Suppressor macrophage treated with lipopolysaccharide for 4 hours (primary cell): ENCODE data around the gene PMFBP1.

Source experiments
- DNase-seq: peaks from one replicate; pipeline ENCODE4 v3.0.0-alpha.2; 2020

The PMFBP1 gene

GRCh38 chr16:72125635-72126428 lies 46.1 kb downstream of the PMFBP1 start:
- peak; percentile 56 for DNase-seq

GRCh38 chr16:72124761-72125634 lies 47.0 kb downstream of the PMFBP1 start:
- peak; percentile 80 for DNase-seq

GRCh38 chr16:72124148-72124547 lies 47.8 kb downstream of the PMFBP1 start:
- DNase-seq, result no peak

GRCh38 chr16:72123426-72123825 lies 48.5 kb downstream of the PMFBP1 start:
- DNase-seq, result no peak

- DNase-seq, result no peak
Observed at GRCh38 chr16:72122916-72123315, 49.0 kb downstream of the PMFBP1 start.

GRCh38 chr16:72122308-72122707 lies 49.6 kb downstream of the PMFBP1 start:
- DNase-seq, result no peak

- no peak for DNase-seq
Observed at GRCh38 chr16:72120026-72120425, 51.9 kb downstream of the PMFBP1 start.

GRCh38 chr16:72113616-72113945 lies 58.4 kb downstream of the PMFBP1 start:
- no peak for DNase-seq

- DNase-seq, result no peak
Observed at GRCh38 chr16:72112906-72113615, 58.9 kb downstream of the PMFBP1 start.

- no peak for DNase-seq
Observed at GRCh38 chr16:72112452-72112792, 59.5 kb downstream of the PMFBP1 start.

- no peak for DNase-seq
Observed at GRCh38 chr16:72111657-72112451, 60.1 kb downstream of the PMFBP1 start.

GRCh38 chr16:72110662-72111615 lies 61.0 kb downstream of the PMFBP1 start:
- no peak for DNase-seq

GRCh38 chr16:72109966-72110530 lies 61.9 kb downstream of the PMFBP1 start:
- DNase-seq, result no peak

GRCh38 chr16:72109300-72109699 lies 62.7 kb downstream of the PMFBP1 start:
- DNase-seq, result no peak

- DNase-seq, result no peak
Observed at GRCh38 chr16:72108353-72109102, 63.4 kb downstream of the PMFBP1 start.

- DNase-seq, result no peak
Observed at GRCh38 chr16:72107371-72107770, 64.6 kb downstream of the PMFBP1 start.

GRCh38 chr16:72105978-72106377 lies 66.0 kb downstream of the PMFBP1 start:
- no peak for DNase-seq

GRCh38 chr16:72104905-72105304 lies 67.0 kb downstream of the PMFBP1 start:
- no peak for DNase-seq

- no peak for DNase-seq
Observed at GRCh38 chr16:72101195-72101594, 70.8 kb downstream of the PMFBP1 start.

- peak; percentile 73 for DNase-seq
Observed at GRCh38 chr16:72099377-72099818, 72.6 kb downstream of the PMFBP1 start.
